ENCODE results near the gene CALHM2.

GRCh38 chr10:103416436-103417147 lies 35.6 kb downstream of the CALHM2 start:
- peak; percentile 60 to 90 (median 82) for TF ChIP-seq CTCF (IDR thresholded peaks at IDR 0.05)
- no peak for TF ChIP-seq POLR2A (IDR thresholded peaks at IDR 0.05)
